GM12878 (cell line): ENCODE results near the gene MRPL54. TPM values are rescaled to one million over a fixed set of nuclear protein-coding genes. Genes with fewer than 3 reads are reported as not detected.

ENCODE experiments used
- ATAC-seq: fragments of 200-7000 bp; cut with Tn5 transposase; 3 replicates; pipeline ENCODE4 v1.9.1; 2020; ENCODE audit warnings: mild to moderate bottlenecking, moderate library complexity
- BruUV-seq: library from RNA; stranded (reverse); fragments of 400-500 nt; replicated peaks from 2 replicates; lab custom pipeline; 2021; lab: Mats Ljungman, UMichigan
- CTCF ChIA-PET: fragments of 300-600 bp; sonication (Branson Sonifier 250); formaldehyde crosslinking; extraction: SDS; loops from one replicate; lab custom pipeline; 2021; ENCODE audit warnings: inconsistent platforms; lab: Yijun Ruan, JAX
- POLR2A ChIA-PET: fragments of 350-600 bp; formaldehyde crosslinking; extraction: SDS; loops from one replicate; lab custom pipeline; 2021; ENCODE audit warnings: inconsistent platforms; lab: Charles Lee
- RAD21 ChIA-PET: fragments of 300-600 bp; sonication (Branson Sonifier 250); formaldehyde crosslinking; loops from one replicate; lab custom pipeline; 2023; ENCODE audit warnings: antibody characterized with exemption; ENCODE audit not compliant: unreplicated experiment; lab: Charles Lee
- SMC1A ChIA-PET: fragments of 300-600 bp; sonication (Branson Sonifier 250); formaldehyde crosslinking; loops from one replicate; lab custom pipeline; 2023; ENCODE audit not compliant: unreplicated experiment, uncharacterized antibody; lab: Charles Lee
- DNase-seq: peaks from one replicate; pipeline ENCODE4 v3.0.0-alpha.2; 2011; ENCODE audit warnings: low read depth, low spot score
- FAIRE-seq: peaks from 3 replicates; lab custom pipeline; 2011; peaks lifted over from hg19 to GRCh38; lab: Jason Lieb, UNC
- H2AFZ ChIP-seq: 2 replicates; pipeline ENCODE4 v1.6.0; 2011; ENCODE audit warnings: low read depth, low read length, control low read depth; ENCODE audit not compliant: control insufficient read depth
- H3K27ac ChIP-seq: 2 replicates; pipeline ENCODE4 v1.5.1; 2011; ENCODE audit warnings: control low read depth; ENCODE audit not compliant: control insufficient read depth, insufficient read depth
- H3K27me3 ChIP-seq, 2 experiments: replicated peaks in 1 of 2; 2 replicates each; pipeline versions ENCODE4 v1.6.0 to v1.6.1; 2011; ENCODE audit warnings: low read length in 1 of 2; ENCODE audit not compliant: control insufficient read depth in 2 of 2, insufficient read depth in 2 of 2
- H3K36me3 ChIP-seq, 2 experiments: 2 replicates each; pipeline ENCODE4 v1.5.1; 2011; ENCODE audit warnings: low read length in 1 of 2; ENCODE audit not compliant: control insufficient read depth in 2 of 2, insufficient read depth in 2 of 2
- H3K4me1 ChIP-seq: 2 replicates; pipeline ENCODE4 v1.6.1; 2011; ENCODE audit warnings: mild to moderate bottlenecking, low read length, moderate library complexity, mixed read lengths; ENCODE audit not compliant: control insufficient read depth, insufficient read depth
- H3K4me2 ChIP-seq: 2 replicates; pipeline ENCODE4 v1.6.0; 2011; ENCODE audit warnings: control low read depth; ENCODE audit not compliant: control insufficient read depth, insufficient read depth
- H3K4me3 ChIP-seq: fragments of 200-600 bp; sonication (generic); 2 replicates; pipeline ENCODE4 v1.5.1; 2016
- H3K79me2 ChIP-seq: 2 replicates; pipeline ENCODE4 v1.6.0; 2011; ENCODE audit warnings: low read length; ENCODE audit not compliant: control insufficient read depth, insufficient read depth
- H3K9ac ChIP-seq: 2 replicates; pipeline ENCODE4 v1.8.0; 2011; ENCODE audit warnings: low read length, control low read depth, mixed read lengths; ENCODE audit not compliant: control insufficient read depth, insufficient read depth
- H3K9me3 ChIP-seq: replicated peaks from 3 replicates; pipeline ENCODE4 v1.5.1; 2011; ENCODE audit warnings: mild to moderate bottlenecking, low read length; ENCODE audit not compliant: control insufficient read depth, insufficient read depth
- H4K20me1 ChIP-seq: 2 replicates; pipeline ENCODE4 v1.6.0; 2011; ENCODE audit not compliant: control insufficient read depth, insufficient read depth
- CBX5 ChIP-seq: sonication (generic); IDR thresholded peaks from 2 replicates; pipeline ENCODE4 v1.6.1; 2016; ENCODE audit warnings: low read depth, moderate library complexity, mild to moderate bottlenecking, inconsistent platforms
- CHD1 ChIP-seq: IDR thresholded peaks from 2 replicates; pipeline ENCODE4 v1.6.1; 2012; ENCODE audit warnings: low read depth, low read length, improper control_type of control experiment
- CHD4 ChIP-seq: fragments of 200-600 bp; sonication (generic); IDR thresholded peaks from 2 replicates; pipeline ENCODE4 v1.6.1; 2016; ENCODE audit warnings: mild to moderate bottlenecking
- EGR1 ChIP-seq, 2 experiments: IDR thresholded peaks; 1 replicate in 1 of 2; 2 replicates in 1 of 2; pipeline ENCODE4 v1.6.1; 2011 to 2012; ENCODE audit warnings: low read depth in 2 of 2, low read length in 2 of 2, borderline replicate concordance in 1 of 2, mild to moderate bottlenecking in 1 of 2, moderate library complexity in 1 of 2
- IKZF2 ChIP-seq, 2 experiments: fragments of 450-650 bp; IDR thresholded peaks; 2 replicates each; pipeline ENCODE4 v1.6.1; 2017; ENCODE audit warnings: mild to moderate bottlenecking in 2 of 2, moderate library complexity in 2 of 2
- KLF5 ChIP-seq: fragments of 450-650 bp; IDR thresholded peaks from 2 replicates; pipeline ENCODE4 v1.6.1; 2014; ENCODE audit warnings: mild to moderate bottlenecking; ENCODE audit not compliant: partially characterized antibody
- MAX ChIP-seq: IDR thresholded peaks from 2 replicates; pipeline ENCODE4 v1.6.1; 2012; ENCODE audit warnings: low read depth, low read length, improper control_type of control experiment
- MYC ChIP-seq: IDR thresholded peaks from 2 replicates; pipeline ENCODE4 v1.6.1; 2011; ENCODE audit warnings: mild to moderate bottlenecking, low read length, moderate library complexity, inconsistent platforms; ENCODE audit not compliant: insufficient read depth, insufficient replicate concordance, insufficient read length, severe bottlenecking
- NFYB ChIP-seq: IDR thresholded peaks from 2 replicates; pipeline ENCODE4 v1.6.1; 2011; ENCODE audit warnings: low read depth, mild to moderate bottlenecking, low read length, improper control_type of control experiment, moderate library complexity; ENCODE audit not compliant: insufficient read depth
- POLR2A ChIP-seq: IDR thresholded peaks from 2 replicates; pipeline ENCODE4 v1.6.1; 2011; ENCODE audit warnings: low read depth, mild to moderate bottlenecking, low read length
- POLR2AphosphoS5 ChIP-seq: IDR thresholded peaks from 2 replicates; pipeline ENCODE4 v1.6.1; 2011; ENCODE audit warnings: mild to moderate bottlenecking, low read length, inconsistent platforms
- POU2F2 ChIP-seq: IDR thresholded peaks from 3 replicates; pipeline ENCODE4 v1.6.1; 2011; ENCODE audit warnings: low read depth, mild to moderate bottlenecking, low read length, borderline replicate concordance
- SMAD5 ChIP-seq: IDR thresholded peaks from 2 replicates; pipeline ENCODE4 v1.6.1; 2016; ENCODE audit warnings: antibody characterized with exemption, low read depth
- SPI1 ChIP-seq: IDR thresholded peaks from 2 replicates; pipeline ENCODE4 v1.6.1; 2011; ENCODE audit warnings: low read depth, mild to moderate bottlenecking, low read length, moderate library complexity, borderline replicate concordance; ENCODE audit not compliant: insufficient read depth
- ZNF592 ChIP-seq: fragments of 450-650 bp; IDR thresholded peaks from 2 replicates; pipeline ENCODE4 v1.6.1; 2017; ENCODE audit warnings: mild to moderate bottlenecking, moderate library complexity
- WGBS: methylation state at CpG from one replicate; pipeline ENCODE4 v1.1.6; 2016; ENCODE audit warnings: low lambda C conversion rate; ENCODE audit not compliant: insufficient replicate concordance, insufficient coverage; ENCODE audit errors: missing lambda C conversion rate; 5-methylcytosine and 5-hydroxymethylcytosine counted together
- in situ Hi-C: fragments of 300-500 bp; cut with MboI; formaldehyde crosslinking; loops from 9 replicates; pipeline ENCODE4 v1.14.3; 2018; ENCODE audit warnings: mixed read lengths
- intact Hi-C: fragments of 100-400 bp; cut with micrococcal nuclease; formaldehyde crosslinking; loops from one replicate; pipeline ENCODE4 v1.14.2; 2022; ENCODE audit not compliant: unreplicated experiment
- polyA plus RNA-seq, 11 experiments: library from polyadenylated mRNA; depleted of rRNA in 4 of 11; unstranded in 6 of 11; stranded (reverse) in 5 of 11; fragments of >200 nt; fragmentation: Nextera tagmentation in 4 of 11; fragmentation: Illumina TruSeq in 1 of 11; extraction: Ambion mirVana in 4 of 11; extraction: Trizol in 1 of 11; gene quantifications; 1 replicate in 1 of 11; 2 replicates in 10 of 11; pipeline versions ENCODE4 v1.2.1 to v1.2.3, GENCODE V29; 2011 to 2016; ENCODE audit warnings: inconsistent platforms in 2 of 11, missing spikeins in 2 of 11, low read depth in 1 of 11
- total RNA-seq, 4 experiments: library from RNA; depleted of rRNA in 3 of 4; stranded (reverse); fragments of >200 nt in 3 of 4; fragmentation: Illumina TruSeq in 1 of 4; extraction: Trizol in 1 of 4; gene quantifications; 2 replicates each; pipeline versions ENCODE4 v1.2.1 to v1.2.3, GENCODE V29; 2013 to 2021
- TF ChIP-seq, protein P1 (sequence below): fragments of 450-650 bp; formaldehyde crosslinking; IDR thresholded peaks from 2 replicates; pipeline ENCODE4 v1.5.0; 2022; ENCODE audit warnings: mild to moderate bottlenecking, missing genetic modification characterization

Gene MRPL54
- total and polyA plus RNA-seq, 10 of the 15 experiments (the other 5 are each of a cell fraction or from before 2014, with no cell fraction given), result 3.1 to 98.7 (median 75.2) TPM

DNA sequence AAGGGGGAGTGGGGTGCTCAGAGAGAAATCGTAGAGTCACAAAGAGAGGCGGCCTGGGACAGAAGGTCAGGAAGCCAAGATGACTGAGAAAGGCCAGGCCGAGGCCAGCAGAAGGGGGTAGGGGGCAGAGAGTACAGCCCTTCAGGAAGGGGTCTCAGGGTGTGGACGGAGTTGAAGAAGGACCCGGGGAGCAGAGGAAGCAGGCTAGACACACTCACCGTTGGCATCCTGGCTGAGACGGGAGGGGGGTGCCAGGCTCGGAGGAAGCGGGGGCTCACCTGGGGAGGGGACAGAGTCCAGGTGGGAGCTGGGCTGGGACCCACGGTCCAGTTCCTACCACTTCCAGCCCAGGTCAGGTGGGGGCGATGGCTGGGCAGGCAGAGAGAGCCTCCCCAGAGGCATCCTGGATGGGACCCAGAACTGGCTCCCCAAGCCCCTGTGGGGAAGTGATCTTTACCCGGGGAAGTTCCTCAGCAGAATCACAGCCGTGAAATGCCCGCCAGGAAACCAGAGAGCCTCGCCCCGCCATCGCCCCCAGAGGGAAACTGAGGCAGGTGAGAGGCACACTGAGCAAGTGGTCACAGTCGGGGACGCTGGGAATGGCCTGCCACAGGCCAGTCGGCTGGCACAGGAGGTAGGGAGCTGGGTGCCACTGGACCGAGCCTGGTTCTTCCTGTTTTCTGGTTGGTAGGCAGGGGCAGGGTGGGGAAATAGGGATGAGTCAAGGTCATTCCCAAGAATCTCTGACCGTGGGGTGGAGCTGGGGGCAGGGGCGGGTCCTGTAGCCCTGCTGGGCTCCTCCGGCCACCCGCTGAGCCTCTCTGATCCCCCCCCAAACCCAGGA is 22.3 kb downstream of the MRPL54 start:
- no TSS peak for BruUV-seq
- Histone ChIP-seq H3K79me2 (no peaks in the 10 kb centered on the region), H3K27ac (no peak overlapping the region), H3K4me1 (no peaks in the 10 kb centered on the region), H3K4me3 (no peak overlapping the region), H3K36me3 (no peaks in the 10 kb centered on the region; a peak in 1 of 4 replicates), H2AFZ (no peak overlapping the region), H3K27me3 (no peaks in the 10 kb centered on the region; a peak in 1 of 4 replicates), H3K4me2 (no peak overlapping the region; the same call in 1 of the 2 replicates), H3K9ac (no peak overlapping the region), H4K20me1 (no peaks in the 10 kb centered on the region), H3K9me3 (no peaks in the 10 kb centered on the region; the same call in 2 of the 3 replicates)
- DNase-seq (no peak), FAIRE-seq (no peak), ATAC-seq (no peak)
- SMC1A ChIA-PET, result no interaction called here
- RAD21 ChIA-PET, result no interaction called here
- CTCF ChIA-PET, result no interaction called here
- in situ Hi-C loops (no loop called here), intact Hi-C loops (no loop called here)
- POLR2A ChIA-PET, result no interaction called here
- 8% methylated on average over 21 of the region's 25 CpGs for WGBS
- TF ChIP-seq CHD4 (no peak), CBX5 (no peak), MYC (no peak), IKZF2 (IDR thresholded peaks at IDR 0.05) (no peak), MAX (no peak), POLR2AphosphoS5 (no peak), NFYB (no peak), SPI1 (no peak), KLF5 (no peak), POLR2A (no peak), ZNF592 (no peak), CHD1 (no peak), SMAD5 (no peak), EGR1 (IDR thresholded peaks at IDR 0.05; ENCODE audit: borderline replicate concordance in 1 of 2, low read depth in 2 of 2, low read length in 2 of 2) (no peak), POU2F2 (no peak)
- TF ChIP-seq, protein P1, sequence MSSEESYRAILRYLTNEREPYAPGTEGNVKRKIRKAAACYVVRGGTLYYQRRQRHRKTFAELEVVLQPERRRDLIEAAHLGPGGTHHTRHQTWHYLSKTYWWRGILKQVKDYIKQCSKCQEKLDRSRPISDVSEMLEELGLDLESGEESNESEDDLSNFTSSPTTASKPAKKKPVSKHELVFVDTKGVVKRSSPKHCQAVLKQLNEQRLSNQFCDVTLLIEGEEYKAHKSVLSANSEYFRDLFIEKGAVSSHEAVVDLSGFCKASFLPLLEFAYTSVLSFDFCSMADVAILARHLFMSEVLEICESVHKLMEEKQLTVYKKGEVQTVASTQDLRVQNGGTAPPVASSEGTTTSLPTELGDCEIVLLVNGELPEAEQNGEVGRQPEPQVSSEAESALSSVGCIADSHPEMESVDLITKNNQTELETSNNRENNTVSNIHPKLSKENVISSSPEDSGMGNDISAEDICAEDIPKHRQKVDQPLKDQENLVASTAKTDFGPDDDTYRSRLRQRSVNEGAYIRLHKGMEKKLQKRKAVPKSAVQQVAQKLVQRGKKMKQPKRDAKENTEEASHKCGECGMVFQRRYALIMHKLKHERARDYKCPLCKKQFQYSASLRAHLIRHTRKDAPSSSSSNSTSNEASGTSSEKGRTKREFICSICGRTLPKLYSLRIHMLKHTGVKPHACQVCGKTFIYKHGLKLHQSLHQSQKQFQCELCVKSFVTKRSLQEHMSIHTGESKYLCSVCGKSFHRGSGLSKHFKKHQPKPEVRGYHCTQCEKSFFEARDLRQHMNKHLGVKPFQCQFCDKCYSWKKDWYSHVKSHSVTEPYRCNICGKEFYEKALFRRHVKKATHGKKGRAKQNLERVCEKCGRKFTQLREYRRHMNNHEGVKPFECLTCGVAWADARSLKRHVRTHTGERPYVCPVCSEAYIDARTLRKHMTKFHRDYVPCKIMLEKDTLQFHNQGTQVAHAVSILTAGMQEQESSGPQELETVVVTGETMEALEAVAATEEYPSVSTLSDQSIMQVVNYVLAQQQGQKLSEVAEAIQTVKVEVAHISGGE (CRISPR knock-in tag), result no peak
